H9 (cell line): Measurements from ENCODE around the gene P2RX2. TPM values are rescaled to one million over a fixed set of nuclear protein-coding genes. Genes with fewer than 3 reads are reported as not detected.

Experiments
- DNase-seq: peaks from one replicate; pipeline ENCODE4 v3.0.0-alpha.2; 2017
- H2AFZ ChIP-seq: one replicate; pipeline ENCODE4 v1.6.1; 2013; ENCODE audit warnings: mild to moderate bottlenecking, low read length, control low read depth, moderate library complexity
- H2AK5ac ChIP-seq: 2 replicates; pipeline ENCODE4 v1.6.1; 2013; ENCODE audit warnings: low read length, control low read depth, mixed read lengths; ENCODE audit not compliant: insufficient read length
- H2BK120ac ChIP-seq: one replicate; pipeline ENCODE4 v1.6.1; 2013; ENCODE audit warnings: low read depth, mild to moderate bottlenecking, low read length, control low read depth, inconsistent platforms; ENCODE audit not compliant: poor library complexity, severe bottlenecking
- H2BK12ac ChIP-seq: 2 replicates; pipeline ENCODE4 v1.6.1; 2013; ENCODE audit warnings: low read length, control low read depth, mixed read lengths, low read depth; ENCODE audit not compliant: insufficient read length
- H2BK15ac ChIP-seq: 2 replicates; pipeline ENCODE4 v1.6.1; 2013; ENCODE audit warnings: low read depth, low read length, control low read depth
- H2BK20ac ChIP-seq: one replicate; pipeline ENCODE4 v1.6.1; 2013; ENCODE audit warnings: low read depth, mild to moderate bottlenecking, low read length, control low read depth, inconsistent platforms; ENCODE audit not compliant: poor library complexity, severe bottlenecking
- H2BK5ac ChIP-seq: 2 replicates; pipeline ENCODE4 v1.6.1; 2013; ENCODE audit warnings: low read length, control low read depth, mixed read lengths; ENCODE audit not compliant: insufficient read length
- H3K14ac ChIP-seq: 2 replicates; pipeline ENCODE4 v1.6.1; 2013; ENCODE audit warnings: low read length, control low read depth; ENCODE audit not compliant: insufficient read depth
- H3K18ac ChIP-seq: 2 replicates; pipeline ENCODE4 v1.6.1; 2013; ENCODE audit warnings: low read depth, mild to moderate bottlenecking, mixed read lengths, low read length, control low read depth; ENCODE audit not compliant: insufficient read length
- H3K23ac ChIP-seq: 2 replicates; pipeline ENCODE4 v1.6.1; 2013; ENCODE audit warnings: low read length, control low read depth, mixed read lengths, low read depth; ENCODE audit not compliant: insufficient read length
- H3K23me2 ChIP-seq: 2 replicates; pipeline ENCODE4 v1.6.1; 2013; ENCODE audit warnings: low read depth, mild to moderate bottlenecking, mixed read lengths, low read length, control low read depth; ENCODE audit not compliant: insufficient read length, poor library complexity, severe bottlenecking
- H3K27ac ChIP-seq: 2 replicates; pipeline ENCODE4 v1.5.1; 2013; ENCODE audit warnings: low read length, control low read depth, mixed read lengths, low read depth; ENCODE audit not compliant: insufficient read length
- H3K27me3 ChIP-seq: 2 replicates; pipeline ENCODE4 v1.6.1; 2013; ENCODE audit warnings: low read length, control low read depth, inconsistent platforms; ENCODE audit not compliant: insufficient read depth
- H3K4ac ChIP-seq: 2 replicates; pipeline ENCODE4 v1.6.1; 2013; ENCODE audit warnings: low read depth, mild to moderate bottlenecking, control low read depth, inconsistent platforms, low read length, moderate library complexity
- H3K4me1 ChIP-seq: 2 replicates; pipeline ENCODE4 v1.6.1; 2013; ENCODE audit warnings: low read length, control low read depth, inconsistent platforms; ENCODE audit not compliant: insufficient read depth
- H3K4me2 ChIP-seq: 2 replicates; pipeline ENCODE4 v1.6.1; 2013; ENCODE audit warnings: low read length, control low read depth, mixed read lengths; ENCODE audit not compliant: insufficient read length, insufficient read depth
- H3K56ac ChIP-seq: 2 replicates; pipeline ENCODE4 v1.6.1; 2013; ENCODE audit warnings: low read depth, mild to moderate bottlenecking, mixed read lengths, low read length, control low read depth; ENCODE audit not compliant: insufficient read length
- H3K79me1 ChIP-seq: 2 replicates; pipeline ENCODE4 v1.6.1; 2013; ENCODE audit warnings: low read depth, mild to moderate bottlenecking, moderate library complexity, low read length, control low read depth, inconsistent platforms; ENCODE audit not compliant: insufficient read depth, poor library complexity, severe bottlenecking
- H3K79me2 ChIP-seq: 2 replicates; pipeline ENCODE4 v1.6.1; 2013; ENCODE audit warnings: low read length, control low read depth, inconsistent platforms; ENCODE audit not compliant: insufficient read depth
- H3K9ac ChIP-seq: 2 replicates; pipeline ENCODE4 v1.6.1; 2013; ENCODE audit warnings: low read length, control low read depth, mixed read lengths; ENCODE audit not compliant: insufficient read length; ENCODE audit errors: extremely low read depth
- H3K9me3 ChIP-seq: one replicate; pipeline ENCODE4 v1.6.1; 2013; ENCODE audit warnings: low read depth, low read length, inconsistent platforms; ENCODE audit not compliant: control insufficient read depth
- H3T11ph ChIP-seq: one replicate; pipeline ENCODE4 v1.6.1; 2013; ENCODE audit warnings: mild to moderate bottlenecking, low read length, control low read depth, inconsistent platforms
- H4K20me1 ChIP-seq: one replicate; pipeline ENCODE4 v1.6.1; 2013; ENCODE audit not compliant: control insufficient read depth, insufficient read length, insufficient read depth
- H4K5ac ChIP-seq: 2 replicates; pipeline ENCODE4 v1.6.1; 2013; ENCODE audit warnings: low read depth, mild to moderate bottlenecking, mixed read lengths, low read length, control low read depth; ENCODE audit not compliant: insufficient read length
- H4K8ac ChIP-seq: replicated peaks from 2 replicates; pipeline ENCODE4 v1.6.1; 2013; ENCODE audit warnings: low read length, control low read depth, mixed read lengths, low read depth; ENCODE audit not compliant: insufficient read length
- H4K91ac ChIP-seq: 2 replicates; pipeline ENCODE4 v1.6.1; 2013; ENCODE audit warnings: low read depth, mild to moderate bottlenecking, moderate library complexity, mixed read lengths, low read length, control low read depth; ENCODE audit not compliant: insufficient read length
- H3K27ac Mint-ChIP-seq, 3 experiments: 2 replicates in 2 of 3; 3 replicates in 1 of 3; pipeline ENCODE4 v1.8.0; 2020 to 2021; ENCODE audit warnings: mixed read lengths in 3 of 3, mild to moderate bottlenecking in 1 of 3, moderate library complexity in 1 of 3
- H3K27me3 Mint-ChIP-seq: 2 replicates; pipeline ENCODE4 v1.8.0; 2021; ENCODE audit warnings: low read depth, mild to moderate bottlenecking, moderate library complexity, mixed read lengths
- H3K36me3 Mint-ChIP-seq, 3 experiments: 2 replicates in 2 of 3; 3 replicates in 1 of 3; pipeline ENCODE4 v1.8.0; 2020 to 2021; ENCODE audit warnings: low read depth in 3 of 3, mixed read lengths in 3 of 3; ENCODE audit not compliant: insufficient read depth in 1 of 3
- H3K4me1 Mint-ChIP-seq, 2 experiments: 2 replicates each; pipeline ENCODE4 v1.8.0; 2020; ENCODE audit warnings: mixed read lengths in 2 of 2
- H3K4me3 Mint-ChIP-seq, 2 experiments: 2 replicates in 1 of 2; 3 replicates in 1 of 2; pipeline ENCODE4 v1.8.0; 2020 to 2021; ENCODE audit warnings: mild to moderate bottlenecking in 2 of 2, mixed read lengths in 2 of 2, moderate library complexity in 1 of 2
- H3K9me3 Mint-ChIP-seq, 2 experiments: 2 replicates in 1 of 2; 3 replicates in 1 of 2; pipeline ENCODE4 v1.8.0; 2020; ENCODE audit warnings: mild to moderate bottlenecking in 2 of 2, mixed read lengths in 2 of 2, moderate library complexity in 1 of 2
- WGBS: extraction: QIAGEN DNeasy Blood & Tissue Kit; methylation state at CpG from one replicate; pipeline ENCODE4 v1.1.7; 2013; ENCODE audit warnings: missing lambda C conversion rate, low lambda C conversion rate, mixed read lengths; ENCODE audit not compliant: insufficient read length; ENCODE audit errors: extremely low coverage; 5-methylcytosine and 5-hydroxymethylcytosine counted together
- total RNA-seq: library from RNA; stranded (reverse); gene quantifications from 2 replicates; pipeline ENCODE4 v1.2.1, GENCODE V29; 2021
- TF ChIP-seq, protein P1 (sequence below): fragments of 200-600 bp; sonication (generic); conservative IDR thresholded peaks from 3 replicates; pipeline ENCODE4 v1.8.0; 2021; ENCODE audit warnings: antibody characterized with exemption, mild to moderate bottlenecking

The P2RX2 gene
- total RNA-seq, 1 experiment from 2014 or later: 1.8 TPM

DNA sequence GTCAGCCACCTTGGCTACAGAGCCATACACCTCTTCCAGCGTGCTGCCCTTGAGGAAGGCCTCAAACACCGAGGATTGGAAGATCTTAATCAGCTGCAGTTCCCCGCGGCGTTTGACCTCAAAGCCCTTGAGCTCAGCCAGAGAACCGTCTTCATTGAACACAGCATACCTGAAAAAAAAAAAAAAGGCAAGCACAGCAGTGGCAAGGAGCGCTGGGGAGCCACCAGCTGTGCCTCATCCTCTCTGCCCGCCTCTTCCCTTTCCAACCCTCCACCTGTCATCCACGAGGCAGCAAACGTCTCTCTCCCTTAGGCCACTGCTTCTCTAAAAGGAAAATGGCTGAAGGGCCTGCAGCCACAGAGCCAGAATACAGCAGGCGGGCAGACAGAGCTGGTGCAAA, 42.4 kb downstream of the P2RX2 start:
- H3K23me2 ChIP-seq: no peaks in the 10 kb centered on the region
- H2AFZ ChIP-seq: no peak overlapping the region
- no peak overlapping the region for H2BK12ac ChIP-seq
- H3K9ac ChIP-seq: no peak overlapping the region
- no peak overlapping the region for H4K8ac ChIP-seq
- Mint-ChIP-seq H3K36me3 (peaks cover 63 to 97% (median 93%) of the 10 kb centered on the region in 3 experiments), H3K27me3 (no peaks in the 10 kb centered on the region), H3K9me3 (no peaks in the 10 kb centered on the region), H3K4me3 (no peak overlapping the region; a peak in 1 of 5 replicates), H3K4me1 (no peaks in the 10 kb centered on the region), H3K27ac (no peak overlapping the region)
- H3K4me2 ChIP-seq: no peak overlapping the region
- no peak overlapping the region for H4K5ac ChIP-seq
- H2BK15ac ChIP-seq: no peak overlapping the region
- H3K79me2 ChIP-seq: no peaks in the 10 kb centered on the region
- no peak overlapping the region for H2BK120ac ChIP-seq
- no CpG with 5 or more reads among the region's 11 CpGs for WGBS
- H4K91ac ChIP-seq: no peak overlapping the region
- H3K23ac ChIP-seq: no peak overlapping the region
- H2BK20ac ChIP-seq: no peak overlapping the region
- H3K56ac ChIP-seq: no peak overlapping the region
- H3K9me3 ChIP-seq: no peaks in the 10 kb centered on the region
- H3K4ac ChIP-seq: no peak overlapping the region
- no peak overlapping the region for H3K18ac ChIP-seq
- no peak overlapping the region for H3T11ph ChIP-seq
- DNase-seq: no peak
- no peaks in the 10 kb centered on the region for H3K27me3 ChIP-seq
- H2AK5ac ChIP-seq: no peak overlapping the region
- TF ChIP-seq, protein P1, sequence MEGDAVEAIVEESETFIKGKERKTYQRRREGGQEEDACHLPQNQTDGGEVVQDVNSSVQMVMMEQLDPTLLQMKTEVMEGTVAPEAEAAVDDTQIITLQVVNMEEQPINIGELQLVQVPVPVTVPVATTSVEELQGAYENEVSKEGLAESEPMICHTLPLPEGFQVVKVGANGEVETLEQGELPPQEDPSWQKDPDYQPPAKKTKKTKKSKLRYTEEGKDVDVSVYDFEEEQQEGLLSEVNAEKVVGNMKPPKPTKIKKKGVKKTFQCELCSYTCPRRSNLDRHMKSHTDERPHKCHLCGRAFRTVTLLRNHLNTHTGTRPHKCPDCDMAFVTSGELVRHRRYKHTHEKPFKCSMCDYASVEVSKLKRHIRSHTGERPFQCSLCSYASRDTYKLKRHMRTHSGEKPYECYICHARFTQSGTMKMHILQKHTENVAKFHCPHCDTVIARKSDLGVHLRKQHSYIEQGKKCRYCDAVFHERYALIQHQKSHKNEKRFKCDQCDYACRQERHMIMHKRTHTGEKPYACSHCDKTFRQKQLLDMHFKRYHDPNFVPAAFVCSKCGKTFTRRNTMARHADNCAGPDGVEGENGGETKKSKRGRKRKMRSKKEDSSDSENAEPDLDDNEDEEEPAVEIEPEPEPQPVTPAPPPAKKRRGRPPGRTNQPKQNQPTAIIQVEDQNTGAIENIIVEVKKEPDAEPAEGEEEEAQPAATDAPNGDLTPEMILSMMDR: no peak
- no peak overlapping the region for H3K14ac ChIP-seq
- no peaks in the 10 kb centered on the region for H3K79me1 ChIP-seq
- no peak overlapping the region for H3K27ac ChIP-seq
- H2BK5ac ChIP-seq: no peak overlapping the region
- H3K4me1 ChIP-seq: no peaks in the 10 kb centered on the region
- no peaks in the 10 kb centered on the region for H4K20me1 ChIP-seq
